B cell (primary cell): ENCODE measurements around the gene PIK3R1. TPM values are rescaled to one million over a fixed set of nuclear protein-coding genes. Genes with fewer than 3 reads are reported as not detected.
A peak's percentile ranks its signal among the peaks of the same experiment; 100 is the strongest.
"Not testable (repeated sequence)": the region's sequence is repeated elsewhere in the genome, so short reads cannot be mapped to it uniquely, and the experiment has no call there.

Source experiments
- ATAC-seq: fragments of 200-7000 bp; cut with Tn5 transposase; one replicate; pipeline ENCODE4 v1.10.0; 2021; ENCODE audit warnings: low read depth, mild to moderate bottlenecking, moderate number of reproducible peaks, moderate library complexity
- CTCF ChIA-PET: fragments of 350-600 bp; sonication (Branson Sonifier 250); formaldehyde crosslinking; loops from one replicate; lab custom pipeline; 2021; ENCODE audit warnings: antibody characterized with exemption, inconsistent platforms; lab: Charles Lee
- POLR2A ChIA-PET: fragments of 350-600 bp; sonication (Branson Sonifier 250); formaldehyde crosslinking; loops from one replicate; lab custom pipeline; 2021; ENCODE audit warnings: antibody characterized with exemption; lab: Charles Lee
- DNase-seq: peaks from one replicate; pipeline ENCODE4 v3.0.0; 2013
- H2AFZ ChIP-seq: 2 replicates; pipeline ENCODE4 v1.6.1; 2012; ENCODE audit warnings: mild to moderate bottlenecking, low read depth, low read length; ENCODE audit not compliant: insufficient read depth, poor library complexity, severe bottlenecking
- H3K27ac ChIP-seq, 2 donors: 1 replicate in 1 of 2; 2 replicates in 1 of 2; pipeline ENCODE4 v1.5.1; 2012 to 2013; ENCODE audit warnings: low read length in 2 of 2, mild to moderate bottlenecking in 2 of 2, moderate library complexity in 1 of 2
- H3K27me3 ChIP-seq, 4 experiments: fragments of 200-600 bp in 1 of 4; sonication (generic) in 1 of 4; replicated peaks in 1 of 4; 1 replicate in 2 of 4; 2 replicates in 2 of 4; pipeline versions ENCODE4 v1.6.1 to v1.7.0; 2013 to 2016; ENCODE audit warnings: low read length in 3 of 4, mild to moderate bottlenecking in 2 of 4, mixed read lengths in 1 of 4, moderate library complexity in 1 of 4; ENCODE audit not compliant: insufficient read depth in 4 of 4, control insufficient read depth in 3 of 4; ENCODE audit errors: control extremely low read depth in 1 of 4
- H3K36me3 ChIP-seq, 2 experiments: replicated peaks in 1 of 2; 1 replicate in 1 of 2; 2 replicates in 1 of 2; pipeline versions ENCODE4 v1.6.1 to v1.7.1; 2013; ENCODE audit warnings: low read length in 1 of 2; ENCODE audit not compliant: insufficient read depth in 2 of 2, control insufficient read depth in 1 of 2; ENCODE audit errors: control extremely low read depth in 1 of 2, extremely low read depth in 1 of 2
- H3K4me1 ChIP-seq, 2 donors: fragments of 200-600 bp in 1 of 2; sonication (generic) in 1 of 2; 1 replicate in 1 of 2; 2 replicates in 1 of 2; pipeline versions ENCODE4 v1.5.1 to v1.6.1; 2013 to 2017; ENCODE audit warnings: low read length in 2 of 2; ENCODE audit not compliant: control insufficient read depth in 2 of 2, insufficient read depth in 2 of 2
- H3K4me2 ChIP-seq: replicated peaks from 2 replicates; pipeline ENCODE3; 2012; ENCODE audit warnings: mild to moderate bottlenecking, low read depth, low read length; ENCODE audit not compliant: poor library complexity, severe bottlenecking
- H3K4me3 ChIP-seq, 5 experiments: fragments of 200-600 bp in 1 of 5; sonication (generic) in 1 of 5; 1 replicate in 3 of 5; 2 replicates in 2 of 5; pipeline versions ENCODE4 v1.5.1 to v1.7.0; 2011 to 2016; ENCODE audit warnings: low read length in 4 of 5, mild to moderate bottlenecking in 4 of 5, low read depth in 2 of 5, control low read depth in 1 of 5, moderate library complexity in 1 of 5; ENCODE audit not compliant: insufficient read depth in 1 of 5; ENCODE audit errors: control extremely low read depth in 1 of 5, extremely low read depth in 1 of 5
- H3K79me2 ChIP-seq: fragments of 200-600 bp; sonication (generic); one replicate; pipeline ENCODE4 v1.6.0; 2016; ENCODE audit warnings: low read length; ENCODE audit not compliant: control insufficient read depth, insufficient read depth
- H3K9ac ChIP-seq: fragments of 200-600 bp; sonication (generic); 2 replicates; pipeline ENCODE4 v1.6.1; 2017; ENCODE audit warnings: mild to moderate bottlenecking, low read length, moderate library complexity
- H3K9me3 ChIP-seq, 3 donors: one replicate each; pipeline versions ENCODE4 v1.6.1 to v1.7.1; 2013; ENCODE audit warnings: low read length in 2 of 3; ENCODE audit not compliant: control insufficient read depth in 2 of 3, insufficient read depth in 1 of 3; ENCODE audit errors: control extremely low read depth in 1 of 3
- H4K20me1 ChIP-seq: 2 replicates; pipeline ENCODE4 v1.6.0; 2012; ENCODE audit warnings: mild to moderate bottlenecking, low read length; ENCODE audit not compliant: insufficient read depth, control insufficient read depth, poor library complexity, severe bottlenecking
- H3K27ac Mint-ChIP-seq: one replicate; pipeline ENCODE4 v1.8.0; 2021; ENCODE audit warnings: mixed read lengths
- H3K27me3 Mint-ChIP-seq: one replicate; pipeline ENCODE4 v1.8.0; 2021; ENCODE audit warnings: mixed read lengths
- H3K4me1 Mint-ChIP-seq: one replicate; pipeline ENCODE4 v1.8.0; 2021; ENCODE audit warnings: mixed read lengths
- H3K4me3 Mint-ChIP-seq: one replicate; pipeline ENCODE4 v1.8.0; 2021; ENCODE audit warnings: mixed read lengths
- H3K9me3 Mint-ChIP-seq: one replicate; pipeline ENCODE4 v1.8.0; 2022; ENCODE audit warnings: mixed read lengths; ENCODE audit not compliant: insufficient read depth
- EZH2 ChIP-seq: IDR thresholded peaks from 2 replicates; pipeline ENCODE4 v1.6.1; 2012; ENCODE audit warnings: borderline replicate concordance, low read depth, mild to moderate bottlenecking, moderate library complexity, low read length; ENCODE audit not compliant: insufficient read depth, poor library complexity, severe bottlenecking
- WGBS: methylation state at CpG from one replicate; pipeline ENCODE4 v1.1.5; 2013; ENCODE audit warnings: missing lambda C conversion rate; ENCODE audit not compliant: insufficient coverage; 5-methylcytosine and 5-hydroxymethylcytosine counted together
- intact Hi-C: fragments of 100-400 bp; cut with micrococcal nuclease; formaldehyde crosslinking; loops from one replicate; pipeline ENCODE4 v1.10.0; 2022
- polyA plus RNA-seq: library from polyadenylated mRNA; depleted of rRNA; stranded (reverse); fragments of >200 nt; gene quantifications from 2 replicates; pipeline ENCODE4 v1.2.3, GENCODE V29; 2012
- total RNA-seq, 2 donors: library from RNA; stranded (reverse); fragments of 120-200 nt in 1 of 2; gene quantifications; 1 replicate in 1 of 2; 2 replicates in 1 of 2; pipeline versions ENCODE4 v1.2.3 to v1.2.4, GENCODE V29; 2013 to 2022
- TF ChIP-seq, protein P1 (sequence below): fragments of 200-600 bp; IDR thresholded peaks from one replicate; pipeline ENCODE4 v1.8.0; 2022; ENCODE audit warnings: antibody characterized with exemption, mild to moderate bottlenecking

PIK3R1 gene
- total and polyA plus RNA-seq, 2 donors (not counting 1 experiment from before 2014, with no cell fraction given): 5.6 to 63.8 TPM

DNA sequence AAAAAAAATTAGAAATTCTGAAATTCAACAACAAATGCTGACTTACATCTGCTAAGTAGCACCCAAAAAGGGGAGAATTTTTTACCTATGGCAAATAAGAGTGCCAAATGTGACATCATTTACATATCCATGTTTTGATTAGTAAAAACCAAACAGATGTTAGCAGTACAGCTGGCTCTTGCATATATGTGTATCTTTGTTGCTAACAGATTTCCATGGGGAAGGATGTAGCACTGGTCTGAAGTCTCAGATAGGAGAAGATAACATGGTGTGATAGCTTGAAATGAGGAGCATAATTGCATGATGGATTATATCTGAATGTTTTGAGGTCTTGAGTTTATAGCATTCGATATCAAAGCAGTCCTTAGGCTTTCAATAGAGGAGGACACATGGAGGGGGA lies 17.5 kb downstream of the PIK3R1 start:
- Histone ChIP-seq H3K79me2 (peaks cover 90% of the 10 kb centered on the region), H2AFZ (no peak overlapping the region), H3K4me3 (no peak overlapping the region), H3K27ac (no peak overlapping the region), H3K4me2 (no peak overlapping the region), H4K20me1 (peaks cover 41% of the 10 kb centered on the region), H3K27me3 (no peaks in the 10 kb centered on the region), H3K9me3 (no peaks in the 10 kb centered on the region), H3K9ac (no peak overlapping the region), H3K4me1 (peaks cover 8 to 9% of the 10 kb centered on the region in 2 donors), H3K36me3 (peaks cover 11 to 18% of the 10 kb centered on the region in 2 experiments)
- H3K4me3 Mint-ChIP-seq: no peak overlapping the region
- POLR2A ChIA-PET: no interaction called here
- H3K27ac Mint-ChIP-seq: peak overlapping the region; percentile 59
- intact Hi-C loops: no loop called here
- peaks cover 57% of the 10 kb centered on the region for H3K4me1 Mint-ChIP-seq
- no peak for ATAC-seq
- WGBS: 38% methylated on average over 1 of the region's 1 CpG
- CTCF ChIA-PET: no interaction called here
- TF ChIP-seq, protein P1, sequence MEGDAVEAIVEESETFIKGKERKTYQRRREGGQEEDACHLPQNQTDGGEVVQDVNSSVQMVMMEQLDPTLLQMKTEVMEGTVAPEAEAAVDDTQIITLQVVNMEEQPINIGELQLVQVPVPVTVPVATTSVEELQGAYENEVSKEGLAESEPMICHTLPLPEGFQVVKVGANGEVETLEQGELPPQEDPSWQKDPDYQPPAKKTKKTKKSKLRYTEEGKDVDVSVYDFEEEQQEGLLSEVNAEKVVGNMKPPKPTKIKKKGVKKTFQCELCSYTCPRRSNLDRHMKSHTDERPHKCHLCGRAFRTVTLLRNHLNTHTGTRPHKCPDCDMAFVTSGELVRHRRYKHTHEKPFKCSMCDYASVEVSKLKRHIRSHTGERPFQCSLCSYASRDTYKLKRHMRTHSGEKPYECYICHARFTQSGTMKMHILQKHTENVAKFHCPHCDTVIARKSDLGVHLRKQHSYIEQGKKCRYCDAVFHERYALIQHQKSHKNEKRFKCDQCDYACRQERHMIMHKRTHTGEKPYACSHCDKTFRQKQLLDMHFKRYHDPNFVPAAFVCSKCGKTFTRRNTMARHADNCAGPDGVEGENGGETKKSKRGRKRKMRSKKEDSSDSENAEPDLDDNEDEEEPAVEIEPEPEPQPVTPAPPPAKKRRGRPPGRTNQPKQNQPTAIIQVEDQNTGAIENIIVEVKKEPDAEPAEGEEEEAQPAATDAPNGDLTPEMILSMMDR: no peak
- no peak for TF ChIP-seq EZH2
- no peak for DNase-seq
- H3K9me3 Mint-ChIP-seq: no peaks in the 10 kb centered on the region
- H3K27me3 Mint-ChIP-seq: no peaks in the 10 kb centered on the region

DNA sequence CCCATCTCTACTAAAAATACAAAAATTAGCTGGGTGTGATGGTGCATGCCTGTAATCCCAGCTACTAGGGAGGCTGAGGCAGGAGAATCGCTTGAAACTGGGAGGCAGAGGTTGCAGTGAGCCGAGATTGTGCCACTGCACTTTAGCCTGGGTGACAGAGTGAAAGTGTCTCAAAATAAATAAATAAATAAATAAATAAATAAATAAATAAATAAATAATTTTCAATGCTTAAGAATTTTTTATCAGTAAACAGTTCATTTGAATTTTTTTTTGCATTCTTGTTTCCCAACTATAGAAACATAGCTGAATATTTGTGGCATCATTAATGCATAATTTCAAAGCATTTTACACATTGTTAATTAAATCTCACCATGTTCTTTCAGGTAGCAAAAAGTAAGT lies 19.7 kb downstream of the PIK3R1 start:
- no CpG with 5 or more reads among the region's 2 CpGs for WGBS
- H2AFZ ChIP-seq, H3K27me3 Mint-ChIP-seq, H3K27me3 ChIP-seq, DNase-seq, POLR2A ChIA-PET, H3K9me3 ChIP-seq, H3K27ac ChIP-seq, H3K27ac Mint-ChIP-seq, intact Hi-C loops, ATAC-seq, H3K4me2 ChIP-seq, H3K36me3 ChIP-seq, H3K9me3 Mint-ChIP-seq, H3K4me3 Mint-ChIP-seq, H3K9ac ChIP-seq, H3K4me3 ChIP-seq: not testable (repeated sequence)
- Histone ChIP-seq H4K20me1 (peaks cover 28% of the 10 kb centered on the region), H3K4me1 (peaks cover 18 to 26% of the 10 kb centered on the region in 2 donors), H3K79me2 (peaks cover 75% of the 10 kb centered on the region)
- CTCF ChIA-PET: interaction anchor here (0.9 to 1.3 kb wide), 3 partner anchors 17 to 1224 kb away, joined by 3 to 4 read pairs (median 3); no protein-coding TSS in a partner anchor
- peaks cover 70% of the 10 kb centered on the region for H3K4me1 Mint-ChIP-seq
